HG02763 (cell line): ENCODE data around the gene ADAM12.

Experiments
- ATAC-seq: cut with Tn5 transposase; IDR thresholded peaks from one replicate; pipeline ENCODE4 v1.9.1; 2021; ENCODE audit warnings: mild to moderate bottlenecking, moderate library complexity; ENCODE audit not compliant: unreplicated experiment

The ADAM12 gene

GRCh38 chr10:126090911-126091728, 297.2 kb downstream of the ADAM12 start:
- ATAC-seq = no peak

GRCh38 chr10:126090443-126090842, 297.8 kb downstream of the ADAM12 start:
- ATAC-seq = no peak

GRCh38 chr10:126087796-126088505, 300.3 kb downstream of the ADAM12 start:
- no peak for ATAC-seq

- no peak for ATAC-seq
These were observed 301.1 kb downstream of the ADAM12 start for GRCh38 chr10:126087153-126087680.

GRCh38 chr10:126085806-126086205, 302.5 kb downstream of the ADAM12 start:
- ATAC-seq = no peak

- no peak for ATAC-seq
These were observed 303.9 kb downstream of the ADAM12 start for GRCh38 chr10:126084369-126084768.

- no peak for ATAC-seq
These were observed 305.3 kb downstream of the ADAM12 start for GRCh38 chr10:126083009-126083408.

- ATAC-seq = no peak
These were observed 306.3 kb downstream of the ADAM12 start for GRCh38 chr10:126081841-126082466.

- ATAC-seq = no peak
These were observed 307.3 kb downstream of the ADAM12 start for GRCh38 chr10:126080879-126081411.

GRCh38 chr10:126080291-126080825, 307.9 kb downstream of the ADAM12 start:
- ATAC-seq = no peak

GRCh38 chr10:126075009-126075408, 313.3 kb downstream of the ADAM12 start:
- ATAC-seq = no peak

GRCh38 chr10:126074291-126074690, 314.0 kb downstream of the ADAM12 start:
- no peak for ATAC-seq

GRCh38 chr10:126073606-126074005, 314.7 kb downstream of the ADAM12 start:
- no peak for ATAC-seq

- ATAC-seq = no peak
These were observed 315.7 kb downstream of the ADAM12 start for GRCh38 chr10:126072622-126073021.

GRCh38 chr10:126070476-126071215, 317.6 kb downstream of the ADAM12 start:
- ATAC-seq = no peak

- no peak for ATAC-seq
These were observed 320.0 kb downstream of the ADAM12 start for GRCh38 chr10:126068322-126068721.

- ATAC-seq = no peak
These were observed 321.8 kb downstream of the ADAM12 start for GRCh38 chr10:126066456-126066855.

- no peak for ATAC-seq
These were observed 322.4 kb downstream of the ADAM12 start for GRCh38 chr10:126065751-126066377.

- ATAC-seq = no peak
These were observed 323.8 kb downstream of the ADAM12 start for GRCh38 chr10:126064512-126064911.

- ATAC-seq = no peak
These were observed 324.9 kb downstream of the ADAM12 start for GRCh38 chr10:126063353-126063791.
